GM12878 (cell line): ENCODE data around the gene CAVIN2.

Source experiments
- ASH2L ChIP-seq: fragments of 300-600, 200-600 bp; sonication (generic); IDR thresholded peaks from 2 replicates; pipeline ENCODE4 v1.6.1; 2017; ENCODE audit warnings: low read depth, mild to moderate bottlenecking, borderline replicate concordance
- BHLHE40 ChIP-seq, 2 experiments: fragments of 450-650 bp in 1 of 2; IDR thresholded peaks; 2 replicates each; pipeline ENCODE4 v1.6.1; 2011 to 2017; ENCODE audit warnings: low read depth in 2 of 2, borderline replicate concordance in 1 of 2, improper control_type of control experiment in 1 of 2, low read length in 1 of 2, mild to moderate bottlenecking in 1 of 2
- CBFB ChIP-seq: IDR thresholded peaks from 2 replicates; pipeline ENCODE4 v1.6.1; 2016; ENCODE audit warnings: antibody characterized with exemption, low read depth
- CBX5 ChIP-seq: sonication (generic); IDR thresholded peaks from 2 replicates; pipeline ENCODE4 v1.6.1; 2016; ENCODE audit warnings: low read depth, moderate library complexity, mild to moderate bottlenecking, inconsistent platforms
- EP300 ChIP-seq, 2 experiments: fragments of 150-350 bp in 1 of 2; IDR thresholded peaks; 2 replicates each; pipeline ENCODE4 v1.6.1; 2011 to 2012; ENCODE audit warnings: low read depth in 2 of 2, low read length in 2 of 2, borderline replicate concordance in 1 of 2, improper control_type of control experiment in 1 of 2, inconsistent platforms in 1 of 2; ENCODE audit not compliant: control insufficient read depth in 1 of 2
- EZH2 ChIP-seq: IDR thresholded peaks from 2 replicates; pipeline ENCODE4 v1.6.1; 2012; ENCODE audit warnings: low read depth, mild to moderate bottlenecking, control low read depth, inconsistent platforms, low read length, borderline replicate concordance; ENCODE audit not compliant: control insufficient read depth
- TAF1 ChIP-seq: IDR thresholded peaks from 2 replicates; pipeline ENCODE4 v1.6.1; 2011; ENCODE audit warnings: mild to moderate bottlenecking, low read depth, low read length, borderline replicate concordance
- YY1 ChIP-seq: IDR thresholded peaks from 2 replicates; pipeline ENCODE4 v1.6.1; 2011; ENCODE audit warnings: low read depth, mild to moderate bottlenecking, low read length
- TF ChIP-seq, protein P1 (sequence below), 3 experiments: IDR thresholded peaks in 2 of 3; conservative IDR thresholded peaks in 1 of 3; 2 replicates each; pipeline ENCODE4 v1.5.1; 2011; ENCODE audit warnings: low read depth in 3 of 3, low read length in 3 of 3, mild to moderate bottlenecking in 3 of 3, control low read depth in 2 of 3, moderate library complexity in 2 of 3, inconsistent platforms in 1 of 3, mixed read lengths in 1 of 3; ENCODE audit not compliant: control insufficient read depth in 2 of 3, insufficient read depth in 1 of 3; ENCODE audit errors: extremely low read depth in 1 of 3
- TF ChIP-seq, protein P2 (sequence below): fragments of 450-650 bp; IDR thresholded peaks from 2 replicates; pipeline ENCODE4 v1.6.1; 2017; ENCODE audit warnings: mild to moderate bottlenecking
- TF ChIP-seq, protein P3 (sequence below): IDR thresholded peaks from 2 replicates; pipeline ENCODE4 v1.6.1; 2012; ENCODE audit warnings: low read depth, low read length, improper control_type of control experiment
- TF ChIP-seq, protein P4 (sequence below): IDR thresholded peaks from 2 replicates; pipeline ENCODE4 v1.6.1; 2011; ENCODE audit warnings: low read depth, mild to moderate bottlenecking, low read length, moderate library complexity, borderline replicate concordance; ENCODE audit errors: extremely low read depth

DNA sequence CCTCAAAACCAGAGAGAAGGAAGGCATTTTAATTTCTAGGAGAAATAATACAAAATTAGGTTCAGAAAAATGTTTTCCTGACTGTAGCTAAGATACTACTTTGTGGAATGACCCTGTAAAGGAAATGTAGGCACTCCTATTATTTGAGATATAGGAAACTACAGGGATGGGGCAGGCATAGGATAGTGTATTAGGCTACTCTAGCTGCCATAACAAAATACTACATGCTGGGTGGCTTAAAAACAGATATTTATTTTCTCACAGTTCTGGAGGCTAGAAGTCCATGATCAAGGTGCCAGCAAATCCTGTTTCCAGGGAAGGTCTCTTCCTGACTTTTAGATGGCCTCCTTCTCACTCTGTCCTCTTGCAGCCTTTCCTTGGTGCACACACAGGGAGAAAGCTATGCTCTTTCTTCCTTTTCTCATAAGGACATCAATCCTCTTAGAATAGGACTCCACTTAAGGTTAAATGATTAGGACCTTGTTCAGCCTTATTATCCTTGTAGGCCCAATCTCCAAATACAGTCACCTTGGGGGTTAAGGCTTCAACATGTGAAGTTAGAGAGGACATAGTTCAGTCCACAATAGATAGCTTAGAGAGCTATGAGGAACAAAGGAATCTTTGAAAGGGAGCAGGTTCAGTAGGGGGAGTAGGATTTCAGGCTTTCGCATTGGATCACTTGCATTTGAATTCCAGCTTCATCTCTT, 14.0 kb upstream of the CAVIN2 start:
- TF ChIP-seq EZH2: no peak
- no peak for TF ChIP-seq CBX5
- no peak for TF ChIP-seq BHLHE40 (IDR thresholded peaks at IDR 0.05; ENCODE audit: borderline replicate concordance in 1 of 2, low read depth in 2 of 2, low read length in 1 of 2)
- TF ChIP-seq, protein P1, sequence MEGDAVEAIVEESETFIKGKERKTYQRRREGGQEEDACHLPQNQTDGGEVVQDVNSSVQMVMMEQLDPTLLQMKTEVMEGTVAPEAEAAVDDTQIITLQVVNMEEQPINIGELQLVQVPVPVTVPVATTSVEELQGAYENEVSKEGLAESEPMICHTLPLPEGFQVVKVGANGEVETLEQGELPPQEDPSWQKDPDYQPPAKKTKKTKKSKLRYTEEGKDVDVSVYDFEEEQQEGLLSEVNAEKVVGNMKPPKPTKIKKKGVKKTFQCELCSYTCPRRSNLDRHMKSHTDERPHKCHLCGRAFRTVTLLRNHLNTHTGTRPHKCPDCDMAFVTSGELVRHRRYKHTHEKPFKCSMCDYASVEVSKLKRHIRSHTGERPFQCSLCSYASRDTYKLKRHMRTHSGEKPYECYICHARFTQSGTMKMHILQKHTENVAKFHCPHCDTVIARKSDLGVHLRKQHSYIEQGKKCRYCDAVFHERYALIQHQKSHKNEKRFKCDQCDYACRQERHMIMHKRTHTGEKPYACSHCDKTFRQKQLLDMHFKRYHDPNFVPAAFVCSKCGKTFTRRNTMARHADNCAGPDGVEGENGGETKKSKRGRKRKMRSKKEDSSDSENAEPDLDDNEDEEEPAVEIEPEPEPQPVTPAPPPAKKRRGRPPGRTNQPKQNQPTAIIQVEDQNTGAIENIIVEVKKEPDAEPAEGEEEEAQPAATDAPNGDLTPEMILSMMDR (IDR thresholded peaks at IDR 0.05 in 2 of 3, conservative IDR thresholded peaks at IDR 0.05 in 1 of 3; ENCODE audit: control insufficient read depth in 2 of 3, extremely low read depth in 1 of 3, insufficient read depth in 1 of 3, low read depth in 3 of 3, low read length in 3 of 3): no peak
- TF ChIP-seq EP300 (IDR thresholded peaks at IDR 0.05; ENCODE audit: borderline replicate concordance in 1 of 2, control insufficient read depth in 1 of 2, low read depth in 2 of 2, low read length in 2 of 2): no peak
- TF ChIP-seq, protein P2, sequence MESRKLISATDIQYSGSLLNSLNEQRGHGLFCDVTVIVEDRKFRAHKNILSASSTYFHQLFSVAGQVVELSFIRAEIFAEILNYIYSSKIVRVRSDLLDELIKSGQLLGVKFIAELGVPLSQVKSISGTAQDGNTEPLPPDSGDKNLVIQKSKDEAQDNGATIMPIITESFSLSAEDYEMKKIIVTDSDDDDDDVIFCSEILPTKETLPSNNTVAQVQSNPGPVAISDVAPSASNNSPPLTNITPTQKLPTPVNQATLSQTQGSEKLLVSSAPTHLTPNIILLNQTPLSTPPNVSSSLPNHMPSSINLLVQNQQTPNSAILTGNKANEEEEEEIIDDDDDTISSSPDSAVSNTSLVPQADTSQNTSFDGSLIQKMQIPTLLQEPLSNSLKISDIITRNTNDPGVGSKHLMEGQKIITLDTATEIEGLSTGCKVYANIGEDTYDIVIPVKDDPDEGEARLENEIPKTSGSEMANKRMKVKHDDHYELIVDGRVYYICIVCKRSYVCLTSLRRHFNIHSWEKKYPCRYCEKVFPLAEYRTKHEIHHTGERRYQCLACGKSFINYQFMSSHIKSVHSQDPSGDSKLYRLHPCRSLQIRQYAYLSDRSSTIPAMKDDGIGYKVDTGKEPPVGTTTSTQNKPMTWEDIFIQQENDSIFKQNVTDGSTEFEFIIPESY: no peak
- no peak for TF ChIP-seq CBFB
- TF ChIP-seq, protein P3, sequence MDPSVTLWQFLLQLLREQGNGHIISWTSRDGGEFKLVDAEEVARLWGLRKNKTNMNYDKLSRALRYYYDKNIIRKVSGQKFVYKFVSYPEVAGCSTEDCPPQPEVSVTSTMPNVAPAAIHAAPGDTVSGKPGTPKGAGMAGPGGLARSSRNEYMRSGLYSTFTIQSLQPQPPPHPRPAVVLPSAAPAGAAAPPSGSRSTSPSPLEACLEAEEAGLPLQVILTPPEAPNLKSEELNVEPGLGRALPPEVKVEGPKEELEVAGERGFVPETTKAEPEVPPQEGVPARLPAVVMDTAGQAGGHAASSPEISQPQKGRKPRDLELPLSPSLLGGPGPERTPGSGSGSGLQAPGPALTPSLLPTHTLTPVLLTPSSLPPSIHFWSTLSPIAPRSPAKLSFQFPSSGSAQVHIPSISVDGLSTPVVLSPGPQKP: no peak
- no peak for TF ChIP-seq YY1
- TF ChIP-seq ASH2L: no peak
- TF ChIP-seq, protein P4, sequence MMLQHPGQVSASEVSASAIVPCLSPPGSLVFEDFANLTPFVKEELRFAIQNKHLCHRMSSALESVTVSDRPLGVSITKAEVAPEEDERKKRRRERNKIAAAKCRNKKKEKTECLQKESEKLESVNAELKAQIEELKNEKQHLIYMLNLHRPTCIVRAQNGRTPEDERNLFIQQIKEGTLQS: no peak
- no peak for TF ChIP-seq TAF1
